Kidney tubule cell (primary cell): ENCODE data around the gene RASGRP2.

Source experiments
- DNase-seq: peaks from one replicate; pipeline ENCODE4 v3.0.0-alpha.2; 2018; ENCODE audit warnings: low spot score

RASGRP2 gene

DNA sequence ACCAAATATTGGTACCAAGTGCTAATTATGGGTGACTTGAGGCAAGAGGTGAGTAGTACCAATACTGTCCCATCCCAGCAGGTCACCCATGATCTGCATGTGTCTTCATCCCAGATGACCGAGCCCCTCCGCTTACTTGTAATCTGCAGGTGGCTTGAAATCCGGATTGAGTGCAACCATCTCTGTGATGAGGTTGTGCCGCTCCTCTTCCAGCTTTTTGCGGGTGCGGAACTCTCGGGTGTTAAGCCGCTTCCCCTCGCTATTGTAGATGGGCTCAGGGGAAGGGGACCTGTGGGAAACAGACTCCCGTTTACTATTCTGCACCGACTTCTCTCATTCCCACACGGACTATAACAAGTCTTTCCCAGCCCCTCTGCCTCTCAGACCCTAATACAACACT, 26.2 kb upstream of the RASGRP2 start:
- DNase-seq, result no peak

DNA sequence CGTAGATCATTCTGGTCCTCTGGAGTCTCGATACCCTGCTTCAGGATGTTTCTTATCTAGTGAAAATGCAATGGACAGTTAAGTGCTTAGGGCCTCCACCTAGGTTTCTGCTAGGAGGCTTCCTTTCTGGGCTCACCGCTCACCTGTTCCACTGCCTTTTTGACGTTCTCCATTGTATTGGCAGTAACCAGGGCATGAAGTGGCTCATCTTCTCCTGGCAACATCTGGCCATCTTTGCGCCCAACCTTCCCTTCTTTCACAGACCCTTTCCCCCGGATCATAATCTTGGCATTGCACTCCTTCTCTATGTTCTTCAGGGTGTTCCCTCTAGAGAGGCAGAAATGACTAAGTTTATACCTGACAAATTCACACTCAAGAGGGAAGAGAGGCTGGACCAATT, 25.3 kb upstream of the RASGRP2 start:
- DNase-seq, result no peak

DNA sequence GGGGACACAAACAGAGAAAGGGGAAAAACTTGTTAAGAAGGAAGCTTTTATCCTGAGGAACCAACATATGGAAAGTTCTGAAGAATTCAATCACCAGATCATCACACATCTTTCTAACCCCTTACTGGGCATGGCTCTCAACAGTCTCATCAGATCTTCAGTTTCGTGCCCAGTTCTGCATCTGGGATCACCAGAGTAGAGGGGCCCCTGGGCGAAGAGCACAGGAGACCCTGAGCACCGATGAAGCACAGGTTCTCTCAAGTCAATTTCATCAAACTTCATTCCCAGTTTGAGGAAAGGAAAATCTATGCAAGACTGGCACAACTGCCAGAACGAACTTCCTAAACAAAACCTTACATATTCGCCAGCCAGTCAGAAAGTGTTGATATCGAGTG, 24.4 kb upstream of the RASGRP2 start:
- DNase-seq, result no peak

DNA sequence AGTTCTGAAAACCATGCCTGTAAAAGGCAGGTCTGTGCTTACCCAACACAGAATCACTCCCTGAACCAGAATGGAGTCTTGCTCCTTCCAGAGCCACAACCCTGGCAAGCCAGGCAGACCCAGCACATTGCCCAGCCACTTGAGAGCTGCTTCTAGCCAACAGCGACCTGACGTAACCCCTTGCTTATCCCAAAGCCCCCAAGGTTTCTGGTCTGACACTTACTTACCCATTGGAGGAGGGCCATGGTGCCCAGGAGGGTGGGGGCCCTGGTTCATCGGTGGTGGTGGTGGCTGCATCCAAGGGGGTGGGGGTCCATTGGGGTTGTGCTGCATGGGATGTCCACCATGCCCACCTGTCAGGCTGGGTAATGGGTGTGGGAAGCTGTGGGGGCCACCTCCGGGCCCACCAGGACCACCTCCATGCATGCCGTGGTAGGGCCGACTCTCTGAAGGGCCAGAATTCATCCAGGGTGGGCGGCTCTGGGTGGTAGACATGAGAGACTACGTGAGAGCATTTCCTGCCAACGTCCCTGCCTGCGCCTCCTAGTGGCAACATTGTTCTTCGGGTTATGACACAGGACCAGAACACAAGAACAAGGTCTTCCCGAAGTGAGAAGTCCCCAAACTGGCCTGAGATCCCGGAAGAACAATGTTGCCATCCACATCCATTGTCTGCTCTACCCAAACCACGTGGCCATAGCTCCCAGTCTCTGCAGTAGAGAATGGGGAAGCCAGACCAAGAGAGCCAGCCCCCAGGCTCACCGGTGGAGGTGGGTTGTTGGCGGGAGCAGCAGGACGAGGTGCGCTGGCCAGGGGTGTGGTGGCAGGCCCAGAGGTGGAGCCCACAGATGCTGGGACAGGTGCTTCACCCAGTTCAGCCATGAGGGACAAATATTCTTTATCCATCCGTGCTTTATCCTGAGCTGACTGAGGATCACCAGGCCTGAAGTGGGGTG, 23.7 kb upstream of the RASGRP2 start:
- DNase-seq, result peak; percentile 67

DNA sequence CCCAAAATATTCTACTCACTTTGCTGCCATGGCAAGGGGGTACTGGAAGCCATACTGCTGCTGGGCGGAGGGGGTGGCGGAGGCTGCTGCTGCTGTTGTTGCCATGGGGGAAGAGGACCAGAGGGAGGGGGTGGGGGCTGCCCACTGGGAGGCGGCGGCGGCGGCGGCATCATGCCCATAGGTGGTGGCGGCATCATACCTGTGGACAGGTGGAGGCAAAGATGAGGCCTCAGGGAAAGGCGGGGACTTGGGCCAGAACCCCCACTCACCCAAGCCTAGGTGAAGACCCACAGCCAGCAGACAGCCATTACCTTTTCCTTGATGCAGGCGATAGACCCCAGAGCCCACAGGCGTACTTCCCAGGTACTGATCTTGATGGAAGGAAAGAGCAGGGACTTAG, 22.9 kb upstream of the RASGRP2 start:
- DNase-seq, result no peak

DNA sequence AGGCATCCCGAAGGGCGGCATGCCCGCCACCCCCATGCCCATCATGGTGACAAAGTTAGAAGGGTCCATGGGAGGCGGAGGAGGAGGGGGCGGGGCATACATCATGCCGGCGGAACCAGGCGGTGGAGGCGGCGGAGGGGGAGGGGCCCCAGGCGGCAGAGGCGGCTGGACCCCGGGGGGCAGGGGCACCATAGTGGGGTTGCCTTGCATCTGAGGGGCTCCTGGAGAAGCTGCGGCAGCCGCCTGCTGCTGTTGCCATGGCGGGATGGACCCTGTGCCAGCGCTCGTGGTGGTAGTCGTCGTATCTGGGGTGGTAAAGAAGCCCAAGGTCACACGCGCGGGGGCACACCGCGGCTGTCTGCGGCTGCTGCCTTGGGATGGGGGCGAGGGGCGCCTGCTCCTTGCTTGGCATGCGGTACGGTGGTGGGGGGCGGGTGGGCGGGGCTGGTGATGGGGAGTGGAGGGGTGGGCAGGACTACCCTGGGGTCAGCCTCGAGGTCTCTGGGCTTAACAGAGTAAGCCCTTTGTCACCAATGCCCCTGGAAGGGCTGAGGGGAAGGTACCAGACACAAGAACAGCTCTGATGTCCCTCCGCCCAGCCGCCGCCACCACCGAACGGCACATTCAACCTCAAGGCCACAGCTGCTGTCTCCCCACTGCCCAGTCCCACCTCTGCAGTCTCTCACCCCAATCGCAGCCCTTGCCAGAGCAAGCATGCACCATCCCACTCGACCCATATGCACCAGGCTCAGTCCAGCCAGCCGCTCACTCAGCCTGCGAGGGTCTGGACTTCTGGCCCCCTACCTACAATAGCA, 22.1 kb upstream of the RASGRP2 start:
- DNase-seq, result no peak

DNA sequence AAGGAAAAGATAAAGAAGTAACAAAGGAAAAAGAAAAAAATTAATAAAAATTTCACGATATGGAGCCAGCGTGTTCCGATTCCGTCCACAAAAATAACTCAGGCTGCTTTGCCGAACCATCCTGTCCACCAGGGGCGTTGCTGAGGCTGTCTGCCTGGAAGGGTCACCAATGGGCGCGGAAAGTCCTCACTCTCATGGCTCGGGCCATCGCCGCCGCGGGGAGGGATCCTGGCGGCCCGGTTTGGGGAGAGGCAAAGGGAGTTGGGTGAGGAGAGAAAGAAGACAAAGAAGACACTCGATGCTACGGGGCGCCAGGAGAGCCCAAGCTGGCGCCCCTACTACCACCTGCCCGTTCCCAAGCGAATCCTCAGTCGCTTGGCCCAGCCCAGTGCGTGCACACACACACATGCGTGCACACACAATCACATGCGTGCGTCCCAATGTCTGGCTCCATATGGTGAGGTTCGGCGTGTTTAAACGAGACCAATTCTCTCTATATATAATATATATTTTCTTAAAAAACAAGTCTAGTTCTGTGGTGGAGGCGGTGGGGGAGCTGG, 21.4 kb upstream of the RASGRP2 start:
- no peak for DNase-seq

DNA sequence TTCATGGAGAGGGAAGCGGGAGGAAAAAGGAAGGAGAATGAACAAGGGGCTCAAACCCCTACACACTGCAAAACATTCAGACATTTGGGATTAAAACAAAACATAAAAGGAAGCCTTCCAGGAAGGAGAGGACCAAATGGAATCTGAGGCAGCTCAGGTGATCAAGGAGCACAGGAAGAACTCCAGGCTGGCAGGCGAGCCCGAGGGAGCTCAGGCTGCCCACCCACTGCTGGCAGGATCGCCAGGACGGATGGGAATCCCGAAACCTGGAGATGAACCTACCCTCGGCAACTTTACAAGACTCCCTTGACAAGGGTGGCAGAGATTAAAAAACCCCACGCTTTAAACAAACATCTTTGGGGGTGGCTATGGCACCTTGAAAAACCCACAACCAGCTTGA, 20.8 kb upstream of the RASGRP2 start:
- DNase-seq, result no peak

DNA sequence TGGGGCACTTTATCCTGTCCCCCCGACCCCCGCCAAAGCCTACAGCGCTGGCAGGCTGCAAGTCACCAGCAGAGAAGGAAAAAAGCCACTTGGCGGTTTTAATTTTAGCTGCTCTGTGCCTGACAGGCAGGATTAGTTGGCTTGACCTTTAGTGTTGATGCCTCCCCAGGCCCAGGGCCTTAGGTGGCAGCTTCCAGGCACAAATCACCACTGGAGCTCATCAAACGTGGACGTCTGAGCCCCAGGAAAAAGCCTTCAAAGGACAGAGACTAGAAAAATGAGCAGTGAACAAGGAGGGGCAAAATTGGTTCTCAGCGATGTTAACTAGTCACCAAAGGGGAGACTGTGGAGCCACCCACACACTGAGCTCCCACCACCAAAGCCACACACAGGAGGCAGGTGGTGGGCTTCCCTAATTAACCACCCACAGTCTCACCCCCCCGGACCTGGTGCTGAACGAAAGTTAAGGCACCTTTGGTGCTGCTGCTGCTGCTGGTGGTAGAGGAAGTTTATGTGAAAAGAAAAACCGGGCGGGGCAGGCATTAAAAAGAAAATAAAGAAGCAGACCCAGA, 20.2 kb upstream of the RASGRP2 start:
- no peak for DNase-seq

DNA sequence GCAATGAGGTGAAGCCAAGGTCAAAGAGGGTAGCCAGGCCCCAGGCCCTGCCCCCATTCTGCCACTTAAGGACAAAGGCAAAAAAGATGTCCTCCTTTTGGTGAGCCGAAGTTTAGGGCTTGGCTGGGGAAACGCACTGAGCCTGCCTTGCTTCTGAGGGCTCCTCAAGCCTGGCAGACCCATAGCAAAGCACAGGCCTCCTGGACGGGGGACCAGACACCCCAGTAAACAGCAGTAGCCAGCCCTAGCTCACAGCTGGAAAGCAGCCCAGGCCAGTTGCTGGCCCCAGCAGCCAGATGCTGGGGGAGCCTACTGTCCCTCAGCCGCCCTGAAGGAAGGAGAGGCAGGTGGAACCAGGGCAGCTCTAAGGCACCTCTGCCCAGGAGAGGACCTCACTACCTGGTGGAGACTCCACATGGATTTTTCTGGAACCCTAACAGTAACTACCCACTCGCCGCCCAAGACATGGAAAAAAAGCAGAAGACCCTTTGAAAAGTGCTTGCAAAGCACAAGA, 19.6 kb upstream of the RASGRP2 start:
- DNase-seq, result no peak

DNA sequence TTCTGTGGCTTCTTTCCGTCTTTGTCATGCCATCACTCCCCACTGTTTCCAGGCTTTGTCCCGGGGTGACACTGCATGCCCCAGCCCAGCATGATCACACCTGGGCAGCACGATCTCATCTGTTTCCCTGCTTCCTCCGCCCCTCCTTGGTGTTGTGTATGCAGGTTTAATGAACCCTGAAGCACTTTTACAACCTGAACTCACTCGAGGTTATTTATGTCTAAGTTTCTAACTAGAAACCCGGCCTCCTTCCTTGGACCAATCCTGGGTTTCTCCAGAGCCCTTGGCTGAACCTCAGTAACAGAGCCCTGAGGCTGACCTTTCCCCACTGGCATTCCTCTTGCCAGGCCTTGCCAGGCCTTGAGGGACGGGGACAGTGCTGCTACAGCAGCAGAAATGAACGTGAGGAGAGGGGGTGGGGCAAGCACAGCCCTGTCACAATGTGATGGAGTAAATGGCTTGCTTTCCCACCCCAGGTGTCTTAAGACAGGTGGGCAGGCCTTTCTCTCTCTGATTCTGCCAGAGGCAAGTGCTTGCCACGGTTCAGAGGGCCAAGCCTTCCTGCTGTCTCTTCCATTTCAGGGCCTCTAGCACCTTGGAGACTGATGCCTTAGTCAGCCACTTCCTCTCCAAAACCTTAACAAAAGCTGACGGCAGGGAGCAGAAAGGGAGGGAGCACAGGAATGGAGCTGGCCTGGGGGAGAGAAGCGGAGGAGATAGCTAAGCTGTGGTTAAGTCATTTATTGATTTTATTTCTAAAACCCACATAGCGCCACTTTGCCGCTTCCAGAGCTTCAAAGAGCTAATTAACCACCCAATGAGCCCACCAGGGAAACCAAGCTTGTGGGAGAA, 19.0 kb upstream of the RASGRP2 start:
- peak; percentile 92 for DNase-seq

DNA sequence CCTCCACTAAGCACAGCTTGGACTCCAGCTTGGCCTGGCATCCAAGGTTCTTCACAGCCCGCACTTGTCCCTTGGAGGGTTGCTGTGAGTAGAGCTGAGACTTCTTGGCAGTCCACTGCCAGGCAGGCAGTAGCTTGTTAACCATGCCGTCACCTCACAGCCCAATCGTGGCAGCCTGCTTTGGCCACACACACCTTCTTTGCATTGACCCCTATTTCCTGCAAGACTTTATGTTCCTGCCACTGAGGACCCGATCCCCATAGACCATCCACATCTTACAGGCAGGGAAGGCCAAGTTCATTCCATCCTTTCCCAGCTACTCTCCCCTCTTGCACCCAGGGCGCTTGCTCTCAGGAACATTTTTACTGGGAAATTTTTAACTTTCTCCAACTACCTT, 18.3 kb upstream of the RASGRP2 start:
- DNase-seq, result peak; percentile 6

DNA sequence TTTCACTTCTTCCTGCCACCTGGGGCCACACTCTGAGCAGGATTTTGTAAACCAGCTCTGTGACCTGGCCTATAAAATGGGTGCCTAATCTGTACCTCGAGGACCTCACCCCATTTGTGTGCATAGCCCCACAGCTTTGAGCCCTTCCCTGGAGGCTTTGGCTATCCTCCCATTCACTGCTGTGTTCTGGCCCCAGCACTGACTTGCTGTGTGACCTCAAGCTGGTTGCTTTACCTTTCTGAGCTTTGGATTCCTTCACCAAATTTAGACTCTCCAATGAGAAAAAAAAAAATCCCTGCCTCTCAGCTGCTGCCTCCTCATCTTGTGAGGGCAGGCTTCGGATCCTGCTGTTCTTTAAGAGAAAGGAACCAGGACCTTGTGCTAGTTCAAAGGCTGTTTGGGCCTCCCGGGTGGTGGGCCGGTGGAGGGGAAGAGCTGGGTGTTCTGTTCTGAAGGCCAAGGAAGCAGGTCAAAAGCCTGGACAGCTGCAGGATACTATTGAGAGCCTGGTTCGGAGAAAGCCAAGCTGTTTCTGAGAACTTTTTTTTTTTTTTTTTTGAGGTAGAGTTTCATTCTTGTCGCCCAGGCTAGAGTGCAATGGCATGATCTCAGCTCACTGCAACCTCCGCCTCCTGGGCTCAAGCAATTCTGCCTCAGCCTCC, 16.9 kb upstream of the RASGRP2 start:
- DNase-seq, result no peak

DNA sequence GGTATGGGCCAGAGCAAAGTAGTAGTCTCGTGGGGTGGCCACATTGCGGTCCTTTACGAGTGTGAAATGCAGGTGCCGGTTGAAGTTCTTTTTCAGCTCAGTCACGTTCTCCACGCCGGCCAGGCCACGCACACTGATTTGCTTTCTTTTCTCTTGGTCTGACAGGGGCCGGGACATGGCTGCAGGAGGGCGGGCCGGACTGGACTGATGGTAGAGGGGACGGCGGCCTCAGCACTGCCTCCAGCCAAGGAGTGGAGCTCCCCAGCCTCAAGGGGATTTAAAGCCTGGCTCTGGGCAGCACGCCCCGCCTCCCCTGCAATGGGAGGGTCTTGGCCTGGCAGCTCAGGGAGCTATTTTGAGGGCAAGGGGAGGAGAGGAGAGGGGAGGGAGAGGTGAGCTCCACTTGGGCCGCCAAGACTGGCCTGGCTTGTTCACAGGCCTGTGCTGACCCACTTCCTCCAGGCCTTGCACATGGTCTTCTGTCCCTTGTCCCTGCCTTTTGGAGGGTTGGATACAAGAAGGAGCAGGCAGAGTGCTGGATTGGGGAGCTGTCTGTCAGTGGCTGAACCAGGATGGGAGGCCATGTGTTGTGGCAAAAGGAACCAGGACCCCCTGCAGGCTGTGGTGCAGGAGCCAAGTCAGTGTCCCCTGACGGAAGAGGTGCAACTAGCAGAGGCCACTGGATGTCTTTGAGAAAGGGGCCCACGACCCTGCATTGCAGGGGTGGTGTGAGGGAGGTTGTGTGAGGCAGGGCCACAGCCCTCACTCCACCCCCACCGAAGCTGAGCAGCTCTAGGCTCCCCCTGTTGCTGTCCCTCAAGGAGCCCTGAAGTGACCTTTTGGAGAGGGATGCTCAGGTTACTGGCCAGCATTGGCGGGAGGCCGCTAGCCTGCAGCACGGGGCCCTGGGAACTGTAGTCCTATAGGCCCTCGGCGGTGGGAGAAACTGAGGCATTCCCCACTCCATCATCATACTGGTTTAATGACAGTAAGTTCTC, 16.1 kb upstream of the RASGRP2 start, which contains the start of gene PYGM:
Gene PYGM (minus strand): TSS at position 253 of the 998 bp plus-strand sequence. CDS start 76 bp downstream, at position 177.
- no peak for DNase-seq

DNA sequence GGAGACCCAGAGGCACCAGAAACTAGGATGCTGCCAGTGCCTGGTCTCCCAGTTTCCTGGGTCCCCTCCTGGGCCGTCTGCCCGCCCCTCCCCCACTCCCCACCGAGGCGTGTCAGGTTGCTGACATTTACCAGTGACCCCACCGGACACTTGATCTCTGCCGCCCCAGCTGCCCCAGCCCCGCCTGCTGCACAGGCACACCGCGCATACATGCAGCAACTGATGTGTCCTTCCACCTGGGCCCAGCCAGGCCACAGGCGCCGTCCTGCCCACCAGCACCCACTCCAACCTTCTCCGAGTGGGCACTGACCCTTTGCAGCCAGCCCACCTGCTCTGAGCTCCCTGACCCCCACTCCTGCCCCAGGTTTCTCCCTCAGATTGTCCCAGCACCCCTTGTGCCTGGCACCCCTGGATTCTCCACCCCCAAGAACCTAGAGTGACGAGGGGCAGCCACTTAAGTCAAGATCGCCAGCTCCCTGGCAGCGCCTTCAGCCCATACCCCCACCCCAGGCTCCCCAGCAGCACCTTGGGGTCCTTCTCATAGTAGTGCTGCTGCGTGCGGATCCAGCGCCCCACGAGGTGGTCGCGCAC, 15.3 kb upstream of the RASGRP2 start:
- DNase-seq, result no peak

DNA sequence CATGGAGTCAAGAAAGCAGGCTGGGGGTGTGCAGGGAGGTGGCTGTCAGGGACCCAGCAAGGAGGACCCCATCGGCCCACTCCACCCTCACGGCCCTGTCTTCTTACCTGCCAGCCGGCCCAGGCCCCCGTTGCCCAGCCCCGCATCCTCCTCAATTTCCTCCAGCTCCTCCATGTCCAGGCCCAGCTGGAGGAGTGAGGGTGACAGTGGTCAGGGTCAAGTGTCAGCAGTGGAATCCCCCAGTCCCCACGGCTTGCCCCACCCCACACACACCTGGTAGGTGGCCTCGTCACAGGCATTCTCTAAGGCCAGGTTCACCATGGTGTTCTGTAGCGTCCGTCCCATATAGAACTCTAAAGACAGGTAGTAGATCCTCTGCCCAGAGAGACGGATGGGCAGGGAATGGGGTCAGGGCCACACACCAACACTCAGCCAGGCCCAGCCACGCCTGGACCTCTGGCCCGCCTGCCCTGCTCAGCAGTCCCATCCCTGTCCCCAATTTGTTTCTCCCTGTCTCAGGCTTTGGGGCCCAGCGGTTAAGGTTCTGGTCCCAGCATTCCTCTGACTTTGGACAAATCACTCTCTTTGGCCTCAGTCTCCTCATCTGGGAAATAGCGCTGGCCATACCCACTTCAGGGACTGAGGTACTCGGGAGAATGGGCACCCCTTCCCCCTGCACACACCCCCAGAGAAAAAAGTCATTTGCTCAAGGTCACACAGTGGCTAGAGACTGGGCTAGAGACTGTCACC, 14.6 kb upstream of the RASGRP2 start:
- no peak for DNase-seq

DNA sequence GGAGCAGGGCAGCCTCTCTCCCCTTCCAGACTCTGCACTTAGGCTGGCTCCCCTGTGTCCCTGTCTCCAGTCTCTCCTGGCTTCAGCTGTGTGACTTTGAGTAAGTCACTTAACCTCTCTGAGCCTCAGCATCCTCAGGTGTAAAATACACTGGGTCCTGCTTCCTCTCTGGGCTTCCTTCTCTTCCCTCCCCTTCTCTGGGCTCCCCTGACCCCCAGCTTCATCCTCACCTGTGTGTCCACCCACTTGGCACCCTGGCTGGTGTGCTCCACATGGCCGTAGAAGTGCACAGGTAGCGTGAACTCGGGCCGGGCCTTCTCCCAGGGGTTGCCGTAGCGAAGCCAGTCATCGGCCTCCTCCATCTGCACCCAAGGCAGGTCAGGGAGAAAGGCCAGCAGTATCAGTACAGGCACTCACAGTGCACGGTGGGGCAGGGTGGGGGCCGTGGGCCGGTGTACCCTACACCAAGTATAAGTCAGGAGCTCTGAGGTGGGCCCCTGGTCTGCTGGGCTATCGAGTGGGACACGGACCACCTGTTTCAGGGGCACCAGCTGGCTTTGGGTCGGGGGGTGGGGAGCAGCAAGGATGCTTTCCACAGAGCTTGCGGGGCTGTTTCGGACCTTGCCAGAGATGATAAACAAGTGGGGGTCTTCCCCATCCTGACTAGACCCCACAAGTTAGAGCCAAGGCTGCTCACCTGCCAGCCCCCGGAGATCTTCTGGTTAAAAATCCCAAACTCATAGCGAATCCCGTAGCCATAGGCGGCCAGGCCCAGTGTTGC, 13.8 kb upstream of the RASGRP2 start:
- DNase-seq, result no peak
